Neural crest cell (in vitro differentiated cells): ENCODE results near the gene SAFB. TPM values are rescaled to one million over a fixed set of nuclear protein-coding genes. Genes with fewer than 3 reads are reported as not detected.

Experiments
- DNase-seq: peaks from one replicate; pipeline ENCODE4 v3.0.0; 2021; ENCODE audit warnings: low read depth, mixed read lengths, low spot score
- H3K27ac Mint-ChIP-seq: one replicate; pipeline ENCODE4 v1.8.0; 2021; ENCODE audit warnings: mild to moderate bottlenecking, mixed read lengths; ENCODE audit not compliant: unreplicated experiment
- H3K27me3 Mint-ChIP-seq: 2 replicates; pipeline ENCODE4 v1.8.0; 2021; ENCODE audit warnings: low read depth, mild to moderate bottlenecking, mixed read lengths
- H3K36me3 Mint-ChIP-seq: 2 replicates; pipeline ENCODE4 v1.8.0; 2021; ENCODE audit warnings: low read depth, mild to moderate bottlenecking, mixed read lengths
- H3K4me1 Mint-ChIP-seq: 2 replicates; pipeline ENCODE4 v1.8.0; 2021; ENCODE audit warnings: mixed read lengths
- H3K4me3 Mint-ChIP-seq: one replicate; pipeline ENCODE4 v1.8.0; 2021; ENCODE audit warnings: mild to moderate bottlenecking, mixed read lengths
- H3K9me3 Mint-ChIP-seq: 2 replicates; pipeline ENCODE4 v1.8.0; 2021; ENCODE audit warnings: mixed read lengths
- CTCF ChIP-seq: fragments of 200-600 bp; sonication (generic); conservative IDR thresholded peaks from 2 replicates; pipeline ENCODE4 v1.5.0; 2021; ENCODE audit warnings: antibody characterized with exemption, mild to moderate bottlenecking
- total RNA-seq: library from RNA; stranded (reverse); gene quantifications from 2 replicates; pipeline ENCODE4 v1.2.1, GENCODE V29; 2021

The SAFB gene
- total RNA-seq, 1 donor from 2014 or later: 176 TPM

GRCh38 chr19:5707576-5708575, 85.0 kb downstream of the SAFB start:
- H3K4me1 Mint-ChIP-seq: no peaks in the 10 kb centered on the region
- H3K27ac Mint-ChIP-seq: no peak overlapping the region
- TF ChIP-seq CTCF: no peak
- no peaks in the 10 kb centered on the region for H3K9me3 Mint-ChIP-seq
- no peak overlapping the region for H3K4me3 Mint-ChIP-seq
- no peak for DNase-seq
- peaks cover 6% of the 10 kb centered on the region for H3K36me3 Mint-ChIP-seq
- H3K27me3 Mint-ChIP-seq: no peaks in the 10 kb centered on the region

DNA sequence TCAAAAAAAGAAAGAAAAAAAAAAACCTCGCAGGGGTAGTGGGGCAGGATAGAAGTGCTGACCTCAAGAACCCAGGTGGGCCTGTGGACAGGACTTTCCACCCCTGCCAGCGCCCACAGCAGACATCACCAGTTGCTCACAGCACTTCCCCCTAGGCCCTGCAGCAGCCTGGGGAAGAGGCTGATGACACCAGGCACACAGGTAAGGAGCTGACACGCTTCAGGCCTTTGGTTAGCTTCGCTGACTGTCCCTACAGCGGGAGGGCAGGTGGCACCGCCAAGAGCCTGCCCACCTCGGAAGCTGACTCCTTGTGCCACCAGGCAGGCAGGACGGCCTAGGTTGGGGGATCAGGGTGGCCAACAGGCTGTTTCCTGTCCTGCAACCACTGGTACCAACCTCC, 88.1 kb downstream of the SAFB start:
- Mint-ChIP-seq H3K4me3 (no peak overlapping the region), H3K9me3 (no peaks in the 10 kb centered on the region), H3K4me1 (peaks cover 3% of the 10 kb centered on the region), H3K27me3 (no peaks in the 10 kb centered on the region), H3K27ac (no peak overlapping the region), H3K36me3 (no peaks in the 10 kb centered on the region)
- no peak for TF ChIP-seq CTCF
- no peak for DNase-seq

DNA sequence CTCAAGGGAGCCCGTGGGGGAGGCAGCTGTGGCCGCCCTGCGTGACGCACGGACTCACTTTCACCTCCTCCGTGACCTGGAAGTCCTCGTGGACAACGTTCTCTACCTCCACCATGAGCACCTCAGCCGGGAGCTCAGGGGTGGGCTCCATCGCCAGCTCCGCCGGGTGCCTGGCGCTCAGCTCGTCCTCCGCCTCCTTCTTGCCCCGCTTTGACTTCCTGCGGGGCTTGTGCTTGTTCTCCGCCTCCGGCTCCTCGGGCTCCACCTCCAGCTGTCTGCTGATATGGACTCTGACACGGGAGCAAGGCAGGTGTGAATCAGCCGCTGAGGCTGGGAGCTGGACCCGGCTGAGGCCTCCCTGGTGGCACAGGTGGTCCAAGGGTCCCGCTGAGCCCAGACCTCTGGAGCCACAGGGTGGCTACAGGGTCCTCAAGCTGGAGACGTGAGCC, 88.9 kb downstream of the SAFB start:
- Mint-ChIP-seq H3K9me3 (no peaks in the 10 kb centered on the region), H3K4me3 (no peak overlapping the region), H3K27ac (no peak overlapping the region), H3K4me1 (peaks cover 3% of the 10 kb centered on the region), H3K36me3 (no peaks in the 10 kb centered on the region), H3K27me3 (no peaks in the 10 kb centered on the region)
- no peak for TF ChIP-seq CTCF
- DNase-seq: no peak

DNA sequence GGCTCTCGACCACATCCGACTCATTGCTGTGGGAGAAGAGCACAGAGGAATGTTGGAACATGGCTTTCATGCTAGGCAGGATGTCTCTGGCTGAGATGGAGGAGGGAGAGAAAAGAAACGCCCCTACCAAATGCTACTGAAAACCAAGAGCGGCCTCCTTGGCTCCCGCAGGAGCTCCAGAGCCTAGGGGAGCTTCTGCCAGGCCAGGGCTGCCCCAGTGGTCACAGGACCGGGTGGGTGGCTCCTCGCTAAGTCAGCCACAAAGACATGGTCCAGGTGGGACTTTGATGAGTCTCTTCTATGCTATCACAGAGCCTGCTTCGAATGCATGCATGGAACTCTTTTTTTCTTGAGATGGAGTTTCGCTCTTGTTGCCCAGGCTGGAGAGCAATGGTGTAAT, 90.3 kb downstream of the SAFB start:
- no peak for TF ChIP-seq CTCF
- H3K27me3 Mint-ChIP-seq: no peaks in the 10 kb centered on the region
- no peak for DNase-seq
- peaks cover 3% of the 10 kb centered on the region for H3K4me1 Mint-ChIP-seq
- H3K27ac Mint-ChIP-seq: no peak overlapping the region
- H3K4me3 Mint-ChIP-seq: no peak overlapping the region
- no peaks in the 10 kb centered on the region for H3K9me3 Mint-ChIP-seq
- H3K36me3 Mint-ChIP-seq: no peaks in the 10 kb centered on the region

DNA sequence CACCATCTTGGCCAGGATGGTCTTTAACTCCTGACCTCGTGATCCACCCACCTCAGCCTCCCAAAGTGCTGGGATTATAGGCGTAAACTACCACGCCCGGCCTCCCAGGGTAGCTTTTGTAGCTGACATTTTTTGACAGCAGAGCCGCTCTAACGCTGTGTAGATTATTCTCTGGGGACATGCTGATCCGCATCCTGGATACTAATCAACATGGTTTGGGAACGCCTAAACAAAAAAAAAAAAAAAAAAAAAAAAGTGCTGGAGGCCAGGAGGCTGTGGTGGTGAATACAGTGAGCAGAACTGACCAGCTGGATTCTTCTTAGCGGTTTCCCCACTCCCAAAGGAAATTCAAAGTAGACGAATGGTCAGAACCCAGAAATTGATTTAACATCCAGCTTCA, 91.9 kb downstream of the SAFB start:
- no peaks in the 10 kb centered on the region for H3K36me3 Mint-ChIP-seq
- H3K4me1 Mint-ChIP-seq: peaks cover 13% of the 10 kb centered on the region
- DNase-seq: no peak
- H3K27me3 Mint-ChIP-seq: no peaks in the 10 kb centered on the region
- H3K4me3 Mint-ChIP-seq: no peak overlapping the region
- TF ChIP-seq CTCF: no peak
- H3K9me3 Mint-ChIP-seq: no peaks in the 10 kb centered on the region
- no peak overlapping the region for H3K27ac Mint-ChIP-seq
